Measurements from ENCODE around the gene LIPC.

Gene LIPC

DNA sequence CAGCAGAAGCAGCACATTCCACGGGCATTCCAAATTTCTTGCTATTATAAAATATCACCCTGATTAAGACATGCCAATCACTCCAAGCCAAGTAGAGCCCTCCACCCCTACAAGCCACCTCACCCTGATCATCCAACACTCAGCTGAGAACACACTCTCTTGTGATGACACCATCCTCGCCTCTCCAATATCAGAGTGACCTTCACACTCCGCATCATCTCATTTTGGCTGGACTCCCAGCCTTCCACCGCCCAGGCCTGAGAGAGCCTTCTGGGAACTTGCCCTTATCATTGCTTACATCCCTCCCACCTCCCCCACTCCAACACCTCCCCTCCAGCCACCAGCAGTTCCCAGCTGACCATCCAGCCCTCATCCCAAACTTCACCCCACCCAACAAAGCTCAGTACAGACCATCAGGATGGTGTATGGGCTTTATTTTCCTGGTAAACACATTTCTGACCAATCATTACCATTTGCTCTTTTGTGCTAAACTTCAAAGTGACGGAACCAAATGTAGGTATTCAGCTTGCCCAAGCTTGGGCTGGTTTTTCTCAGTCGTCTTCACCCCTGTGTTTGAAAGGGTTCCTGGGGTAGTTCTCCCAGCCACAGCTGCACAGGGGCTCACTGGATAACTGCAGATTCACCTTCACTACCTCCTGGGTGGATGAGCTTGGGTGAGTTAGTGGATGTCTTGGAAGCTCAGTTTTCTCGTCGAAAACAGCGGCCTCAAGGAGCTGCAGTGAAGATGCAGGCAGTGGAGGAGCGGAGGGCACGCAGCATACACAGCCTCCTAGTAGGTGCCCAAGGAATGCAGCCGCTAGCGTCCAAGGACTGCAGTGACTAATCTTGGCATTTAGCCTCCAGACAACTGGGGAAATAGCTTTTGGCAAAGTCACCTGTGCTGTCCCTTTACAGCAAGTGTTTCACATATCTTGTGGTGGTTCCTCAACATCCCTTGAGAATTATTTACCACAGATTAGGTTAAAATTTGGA, 115.1 kb downstream of the LIPC start:
- TF ChIP-seq, protein P1, sequence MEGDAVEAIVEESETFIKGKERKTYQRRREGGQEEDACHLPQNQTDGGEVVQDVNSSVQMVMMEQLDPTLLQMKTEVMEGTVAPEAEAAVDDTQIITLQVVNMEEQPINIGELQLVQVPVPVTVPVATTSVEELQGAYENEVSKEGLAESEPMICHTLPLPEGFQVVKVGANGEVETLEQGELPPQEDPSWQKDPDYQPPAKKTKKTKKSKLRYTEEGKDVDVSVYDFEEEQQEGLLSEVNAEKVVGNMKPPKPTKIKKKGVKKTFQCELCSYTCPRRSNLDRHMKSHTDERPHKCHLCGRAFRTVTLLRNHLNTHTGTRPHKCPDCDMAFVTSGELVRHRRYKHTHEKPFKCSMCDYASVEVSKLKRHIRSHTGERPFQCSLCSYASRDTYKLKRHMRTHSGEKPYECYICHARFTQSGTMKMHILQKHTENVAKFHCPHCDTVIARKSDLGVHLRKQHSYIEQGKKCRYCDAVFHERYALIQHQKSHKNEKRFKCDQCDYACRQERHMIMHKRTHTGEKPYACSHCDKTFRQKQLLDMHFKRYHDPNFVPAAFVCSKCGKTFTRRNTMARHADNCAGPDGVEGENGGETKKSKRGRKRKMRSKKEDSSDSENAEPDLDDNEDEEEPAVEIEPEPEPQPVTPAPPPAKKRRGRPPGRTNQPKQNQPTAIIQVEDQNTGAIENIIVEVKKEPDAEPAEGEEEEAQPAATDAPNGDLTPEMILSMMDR (IDR thresholded peaks at IDR 0.05; ENCODE audit: borderline replicate concordance, control extremely low read depth, extremely low read depth, insufficient read depth, missing control alignments) = no peak
- DNase-seq (ENCODE audit: low spot score) = no peak
- in situ Hi-C loops (cut with MboI; ENCODE audit: low sequenced_read_pairs, unreplicated experiment) = no loop called here

DNA sequence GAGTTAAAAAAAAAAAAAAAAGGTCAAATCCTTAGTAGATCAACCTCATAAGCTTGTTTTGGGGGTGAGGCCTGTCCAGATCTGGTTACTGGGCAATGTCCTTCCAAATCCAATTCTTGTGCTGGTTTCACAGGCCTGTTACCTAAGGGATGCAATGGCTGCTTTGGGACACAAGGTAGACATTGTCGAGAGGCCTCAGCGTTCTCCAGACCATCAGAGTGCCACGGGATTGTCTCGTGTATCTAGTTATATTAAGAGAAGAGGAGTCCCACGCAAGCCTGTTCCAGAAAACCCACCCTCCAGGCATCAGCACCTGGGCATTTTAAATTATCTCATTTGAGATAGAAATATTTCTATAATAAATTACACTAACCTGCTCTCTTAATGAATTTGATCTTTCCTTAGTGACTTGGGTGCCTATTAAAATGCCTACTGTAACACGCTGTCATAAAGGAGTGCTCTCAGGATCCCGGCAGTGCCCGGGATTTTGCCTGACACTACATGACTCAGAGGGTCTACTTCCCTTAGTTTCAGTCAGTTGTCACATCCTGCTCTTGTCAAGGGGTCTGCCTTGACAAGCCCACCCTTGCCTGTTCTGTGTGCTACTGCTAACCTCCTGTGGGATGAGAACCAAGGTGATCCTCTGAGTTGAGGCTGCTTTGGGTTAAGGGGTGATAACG, 116.0 kb downstream of the LIPC start:
- DNase-seq (ENCODE audit: low spot score) = no peak
- in situ Hi-C loops (cut with MboI; ENCODE audit: low sequenced_read_pairs, unreplicated experiment) = no loop called here
- TF ChIP-seq, protein P1 (IDR thresholded peaks at IDR 0.05; ENCODE audit: borderline replicate concordance, control extremely low read depth, extremely low read depth, insufficient read depth, missing control alignments) = no peak

DNA sequence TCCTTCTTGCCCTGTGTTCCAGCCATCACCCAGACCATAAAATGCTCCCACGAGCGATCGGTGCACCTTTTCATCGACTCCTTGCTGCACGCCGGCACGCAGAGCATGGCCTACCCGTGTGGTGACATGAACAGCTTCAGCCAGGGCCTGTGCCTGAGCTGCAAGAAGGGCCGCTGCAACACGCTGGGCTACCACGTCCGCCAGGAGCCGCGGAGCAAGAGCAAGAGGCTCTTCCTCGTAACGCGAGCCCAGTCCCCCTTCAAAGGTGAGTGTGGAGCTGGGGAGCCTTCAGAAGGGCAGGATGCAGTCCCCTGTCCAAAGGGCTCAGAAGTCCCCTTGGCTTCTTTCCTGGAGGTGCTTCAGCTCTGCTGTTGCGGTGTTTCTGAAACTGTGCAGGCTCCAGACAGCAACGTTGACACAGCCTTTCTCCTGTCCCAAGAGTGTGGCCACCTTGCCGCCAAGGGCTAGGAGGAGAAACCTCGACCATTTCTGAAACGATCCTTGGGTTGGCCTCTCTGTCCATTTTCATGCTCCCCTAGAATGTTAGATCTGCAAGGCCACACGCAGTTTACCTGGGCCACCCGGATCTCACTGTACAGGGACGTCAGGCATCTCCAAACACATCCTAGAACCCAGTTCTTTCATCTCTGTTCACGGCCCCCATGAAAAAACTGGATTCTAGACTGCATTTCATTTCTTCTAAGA, 116.7 kb downstream of the LIPC start:
- no peak for DNase-seq (ENCODE audit: low spot score)
- in situ Hi-C loops (cut with MboI; ENCODE audit: low sequenced_read_pairs, unreplicated experiment) = no loop called here

DNA sequence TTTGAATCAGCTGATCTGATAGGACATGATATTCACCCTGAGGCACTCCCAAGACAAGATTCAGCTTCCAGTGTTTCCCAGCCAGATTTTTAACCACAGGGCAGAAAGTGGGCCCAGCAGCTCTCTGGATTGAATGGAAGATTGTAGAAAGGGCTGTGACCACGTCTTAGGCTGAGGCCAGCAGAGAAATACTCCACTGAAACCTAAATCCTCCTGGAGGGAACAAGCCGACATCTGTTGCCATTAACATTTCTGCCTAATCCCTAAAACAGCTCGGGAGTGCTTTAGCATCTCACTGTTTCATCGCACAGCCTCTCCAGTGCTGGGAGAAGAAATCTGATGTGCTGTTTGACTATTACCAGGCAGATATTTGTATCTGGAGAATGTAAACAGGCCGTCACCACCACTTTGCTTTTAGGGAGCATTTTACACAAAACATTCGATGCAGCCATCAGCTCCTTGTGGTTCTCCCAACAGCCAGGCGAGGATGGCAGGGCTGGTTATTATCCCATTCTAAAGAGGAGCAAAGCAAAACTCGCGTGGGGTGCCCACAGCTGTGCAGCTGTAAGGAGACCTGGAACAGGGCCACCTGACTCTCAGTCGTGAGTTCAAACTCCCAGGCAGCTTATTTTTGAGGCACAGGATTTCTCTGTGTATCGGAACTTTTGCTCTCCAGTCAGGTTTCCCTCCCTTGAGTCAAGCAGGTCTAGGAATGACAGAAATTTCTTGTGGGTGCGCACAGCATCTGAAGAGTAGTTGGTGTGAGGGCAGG, 117.4 kb downstream of the LIPC start:
- no peak for DNase-seq (ENCODE audit: low spot score)
- in situ Hi-C loops (cut with MboI; ENCODE audit: low sequenced_read_pairs, unreplicated experiment) = no loop called here
- TF ChIP-seq, protein P1 (IDR thresholded peaks at IDR 0.05; ENCODE audit: borderline replicate concordance, control extremely low read depth, extremely low read depth, insufficient read depth, missing control alignments) = no peak

More for the DNA sequence above, 116.7 kb downstream of the LIPC start:
- TF ChIP-seq, protein P1 (IDR thresholded peaks at IDR 0.05; ENCODE audit: borderline replicate concordance, control extremely low read depth, extremely low read depth, insufficient read depth, missing control alignments) = no peak

DNA sequence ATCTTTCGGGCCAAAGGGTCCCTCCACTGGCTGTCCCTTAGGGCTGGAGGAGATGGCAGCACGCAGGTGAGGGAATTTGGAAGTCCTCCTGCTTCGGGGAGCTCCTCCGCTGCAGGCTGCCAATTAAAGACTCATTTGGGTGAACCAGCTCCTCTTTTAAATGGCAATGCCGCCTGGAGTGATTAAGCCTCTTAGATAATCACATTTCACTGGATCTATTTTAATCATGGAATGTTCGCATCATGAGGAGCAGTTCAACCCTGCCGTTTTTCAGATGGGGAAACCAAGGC, 117.9 kb downstream of the LIPC start:
- DNase-seq (ENCODE audit: low spot score) = no peak
- TF ChIP-seq, protein P1 (IDR thresholded peaks at IDR 0.05; ENCODE audit: borderline replicate concordance, control extremely low read depth, extremely low read depth, insufficient read depth, missing control alignments) = no peak
- in situ Hi-C loops (cut with MboI; ENCODE audit: low sequenced_read_pairs, unreplicated experiment) = no loop called here

Measured in GM13976 (cell line).